Parathyroid adenoma (tissue), 2 donors: ENCODE measurements around the gene MMP2.

ENCODE experiments used
- H2AFZ ChIP-seq: fragments of 300-600 bp; sonication (generic); one replicate; pipeline ENCODE4 v1.7.0; 2017; ENCODE audit warnings: antibody characterized with exemption, mild to moderate bottlenecking
- H3K27ac ChIP-seq: fragments of 300-600 bp; sonication (generic); one replicate; pipeline ENCODE4 v1.7.0; 2017
- H3K27me3 ChIP-seq: fragments of 300-600 bp; sonication (generic); one replicate; pipeline ENCODE4 v1.7.0; 2017; ENCODE audit warnings: low read length; ENCODE audit not compliant: control insufficient read depth, insufficient read depth
- H3K36me3 ChIP-seq: fragments of 300-600 bp; sonication (generic); one replicate; pipeline ENCODE4 v1.7.0; 2017; ENCODE audit warnings: low read length; ENCODE audit not compliant: control insufficient read depth, insufficient read depth
- H3K4me1 ChIP-seq: fragments of 300-600 bp; sonication (generic); one replicate; pipeline ENCODE4 v1.7.0; 2017; ENCODE audit warnings: control low read depth
- H3K4me2 ChIP-seq: fragments of 300-600 bp; sonication (generic); one replicate; pipeline ENCODE4 v1.7.0; 2017; ENCODE audit warnings: low read length
- H3K4me3 ChIP-seq: fragments of 300-600 bp; sonication (generic); one replicate; pipeline ENCODE4 v1.7.0; 2017; ENCODE audit warnings: low read depth, low read length
- H3K79me2 ChIP-seq: fragments of 300-600 bp; sonication (generic); one replicate; pipeline ENCODE4 v1.7.0; 2017; ENCODE audit warnings: control low read depth
- H3K9ac ChIP-seq: fragments of 300-600 bp; sonication (generic); one replicate; pipeline ENCODE4 v1.7.0; 2017; ENCODE audit warnings: mild to moderate bottlenecking
- H3K9me3 ChIP-seq: fragments of 300-600 bp; sonication (generic); one replicate; pipeline ENCODE4 v1.7.0; 2017; ENCODE audit warnings: low read length; ENCODE audit not compliant: control insufficient read depth
- TF ChIP-seq, protein P1 (sequence below): fragments of 300-600 bp; sonication (generic); IDR thresholded peaks from one replicate; pipeline ENCODE4 v1.7.0; 2017; ENCODE audit warnings: antibody characterized with exemption, mild to moderate bottlenecking
- donor health status: primary hyperparathyroidism.

The MMP2 gene

DNA sequence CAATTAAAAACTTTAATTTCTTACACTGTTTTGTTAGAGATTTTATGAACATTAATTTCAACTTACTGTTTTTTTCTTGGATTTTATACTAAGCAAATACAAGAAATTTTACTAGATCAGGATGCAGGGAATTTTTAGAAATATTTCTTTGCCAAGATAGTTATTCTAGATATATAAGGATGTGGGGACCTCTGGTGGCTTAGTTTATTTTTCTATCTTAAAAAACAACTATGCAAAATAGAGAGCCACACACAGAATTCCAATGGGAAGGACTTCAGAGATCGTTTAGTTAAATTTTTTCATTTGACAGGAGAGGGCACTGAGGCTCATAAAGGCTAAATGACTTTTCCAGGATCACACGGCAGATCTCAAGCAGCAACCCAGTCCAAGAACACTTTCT is 64.5 kb downstream of the MMP2 start:
- H3K4me1 ChIP-seq: no peaks in the 10 kb centered on the region
- TF ChIP-seq, protein P1, sequence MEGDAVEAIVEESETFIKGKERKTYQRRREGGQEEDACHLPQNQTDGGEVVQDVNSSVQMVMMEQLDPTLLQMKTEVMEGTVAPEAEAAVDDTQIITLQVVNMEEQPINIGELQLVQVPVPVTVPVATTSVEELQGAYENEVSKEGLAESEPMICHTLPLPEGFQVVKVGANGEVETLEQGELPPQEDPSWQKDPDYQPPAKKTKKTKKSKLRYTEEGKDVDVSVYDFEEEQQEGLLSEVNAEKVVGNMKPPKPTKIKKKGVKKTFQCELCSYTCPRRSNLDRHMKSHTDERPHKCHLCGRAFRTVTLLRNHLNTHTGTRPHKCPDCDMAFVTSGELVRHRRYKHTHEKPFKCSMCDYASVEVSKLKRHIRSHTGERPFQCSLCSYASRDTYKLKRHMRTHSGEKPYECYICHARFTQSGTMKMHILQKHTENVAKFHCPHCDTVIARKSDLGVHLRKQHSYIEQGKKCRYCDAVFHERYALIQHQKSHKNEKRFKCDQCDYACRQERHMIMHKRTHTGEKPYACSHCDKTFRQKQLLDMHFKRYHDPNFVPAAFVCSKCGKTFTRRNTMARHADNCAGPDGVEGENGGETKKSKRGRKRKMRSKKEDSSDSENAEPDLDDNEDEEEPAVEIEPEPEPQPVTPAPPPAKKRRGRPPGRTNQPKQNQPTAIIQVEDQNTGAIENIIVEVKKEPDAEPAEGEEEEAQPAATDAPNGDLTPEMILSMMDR: peak; percentile 38
- H3K9me3 ChIP-seq: no peaks in the 10 kb centered on the region
- H3K4me2 ChIP-seq: no peak overlapping the region
- H3K27ac ChIP-seq: no peak overlapping the region
- H3K36me3 ChIP-seq: no peaks in the 10 kb centered on the region
- no peak overlapping the region for H2AFZ ChIP-seq
- H3K4me3 ChIP-seq: no peak overlapping the region
- H3K79me2 ChIP-seq: peaks cover 2% of the 10 kb centered on the region
- H3K9ac ChIP-seq: no peak overlapping the region
- no peaks in the 10 kb centered on the region for H3K27me3 ChIP-seq

DNA sequence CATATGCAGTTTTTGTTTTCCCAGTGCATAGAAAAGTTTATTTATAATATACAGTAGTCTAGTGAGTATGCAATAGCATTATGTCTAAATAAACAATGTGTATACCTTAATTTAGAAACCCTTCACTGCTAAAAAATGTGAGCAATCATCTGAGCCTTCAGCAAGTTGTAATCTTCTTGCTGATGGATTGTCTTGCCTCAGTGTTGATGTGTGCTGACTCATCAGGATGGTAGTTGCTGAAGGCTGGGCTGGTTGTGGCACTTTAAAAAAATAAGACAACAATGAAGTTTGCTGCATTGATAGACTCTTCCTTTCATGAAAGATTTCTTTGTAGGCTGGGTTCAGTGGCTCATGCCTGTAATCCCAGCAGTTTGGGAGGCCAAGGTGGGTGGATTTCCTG is 73.6 kb downstream of the MMP2 start:
- Histone ChIP-seq H3K36me3 (no peaks in the 10 kb centered on the region), H3K9me3 (no peaks in the 10 kb centered on the region), H3K9ac (no peak overlapping the region), H3K79me2 (no peaks in the 10 kb centered on the region), H3K27me3 (no peaks in the 10 kb centered on the region), H3K4me1 (no peaks in the 10 kb centered on the region), H3K4me3 (no peak overlapping the region), H3K27ac (no peak overlapping the region), H2AFZ (no peak overlapping the region), H3K4me2 (no peak overlapping the region)
- TF ChIP-seq, protein P1: no peak

DNA sequence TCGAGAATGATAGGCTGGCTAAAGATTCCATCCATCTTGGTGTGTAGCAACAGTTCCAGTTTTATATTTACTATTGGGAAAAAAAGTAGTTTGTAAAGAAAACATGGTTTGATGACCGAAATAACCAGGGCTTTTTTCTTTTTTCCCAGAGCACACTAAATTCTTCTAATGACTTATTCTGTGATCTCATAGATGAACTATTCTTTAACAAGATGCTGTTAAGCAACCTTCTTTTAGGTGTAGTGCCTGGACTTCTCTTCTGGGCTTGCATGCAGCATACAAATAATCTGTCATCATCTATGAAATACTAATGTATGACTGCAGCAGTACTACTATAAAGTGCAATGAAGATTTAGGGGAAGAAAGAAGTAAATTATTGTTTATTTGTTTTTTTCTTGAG is 76.4 kb downstream of the MMP2 start:
- Histone ChIP-seq H3K79me2 (no peaks in the 10 kb centered on the region), H3K27me3 (no peaks in the 10 kb centered on the region), H2AFZ (no peak overlapping the region), H3K4me1 (no peaks in the 10 kb centered on the region), H3K9ac (no peak overlapping the region), H3K4me2 (no peak overlapping the region), H3K4me3 (no peak overlapping the region), H3K36me3 (no peaks in the 10 kb centered on the region), H3K9me3 (no peaks in the 10 kb centered on the region), H3K27ac (no peak overlapping the region)
- TF ChIP-seq, protein P1: no peak
